ENCODE results near the gene CHST11. TPM values are rescaled to one million over a fixed set of nuclear protein-coding genes. Genes with fewer than 3 reads are reported as not detected.

The CHST11 gene
- total and polyA plus RNA-seq, 10 donors = 5.2 to 65.1 (median 48.4) TPM

- H3K36me3 ChIP-seq = peaks cover 0 to 17% (median 0%) of the 10 kb centered on the region in 6 donors
- no peak overlapping the region for H3K27ac ChIP-seq
- TF ChIP-seq POLR2AphosphoS5 (IDR thresholded peaks at IDR 0.05) (no peak), POLR2A (IDR thresholded peaks at IDR 0.05) (no peak), CTCF (IDR thresholded peaks at IDR 0.05 in 8 of 11, conservative IDR thresholded peaks at IDR 0.05 in 3 of 11) (no peak)
- 83 to 89% (median 87%) methylated on average over 16 of the region's 16 CpGs for WGBS, 5 donors
- no peak for DNase-seq
- peaks cover 15 to 99% (median 54%) of the 10 kb centered on the region in 6 donors for H3K4me1 ChIP-seq
- H3K27me3 ChIP-seq (replicated peaks in 1 of 7) = no peaks in the 10 kb centered on the region
- intact Hi-C loops (cut with DNase I; ENCODE audit: low total_unique reads) = no loop called here
- H3K9me3 ChIP-seq = no peaks in the 10 kb centered on the region
- H3K4me3 ChIP-seq = no peak overlapping the region
Observed at GRCh38 chr12:104599272-104600035, 142.7 kb downstream of the CHST11 start.

DNA sequence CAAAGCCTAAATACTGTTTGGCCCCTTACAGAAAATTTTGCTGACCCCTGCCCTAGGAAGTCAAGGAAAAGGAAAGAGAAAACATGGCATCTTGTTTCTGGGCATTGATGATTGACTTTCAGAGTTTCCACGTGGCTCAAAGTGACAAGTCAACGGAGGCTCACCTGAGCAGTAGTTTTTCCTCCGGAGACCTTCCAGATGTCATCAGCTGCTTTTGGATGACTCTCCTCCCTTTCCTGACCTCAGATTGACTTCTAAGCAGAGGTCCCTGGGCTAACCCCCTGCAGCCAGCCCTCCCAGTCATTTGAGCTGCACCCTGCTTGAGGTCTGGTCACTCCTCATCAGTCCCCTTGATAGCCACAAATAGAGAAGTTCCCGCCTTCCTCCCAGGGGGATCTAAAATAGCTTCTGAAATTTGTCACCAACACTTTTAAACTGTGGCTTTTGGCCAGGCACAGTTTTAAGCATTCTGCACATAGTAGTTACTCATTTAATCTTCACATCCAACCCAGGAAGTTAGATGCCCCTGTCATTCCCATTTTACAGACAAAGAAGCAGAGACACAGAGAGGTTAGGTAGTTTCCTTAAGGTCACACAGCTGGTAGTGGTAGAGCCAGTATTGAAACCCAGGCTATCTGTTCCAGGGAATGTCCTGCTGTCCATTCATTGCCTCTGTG, 143.4 kb downstream of the CHST11 start:
- Histone ChIP-seq H3K4me3 (no peak overlapping the region), H3K36me3 (peaks cover 0 to 17% (median 0%) of the 10 kb centered on the region in 6 donors), H3K27me3 (replicated peaks in 1 of 7) (no peaks in the 10 kb centered on the region), H3K27ac (peak overlapping the region in 2 of 8 donors; percentile 45 to 54), H3K4me1 (peaks cover 19 to 99% (median 61%) of the 10 kb centered on the region in 6 donors), H3K9me3 (no peaks in the 10 kb centered on the region)
- 64 to 81% (median 80%) methylated on average over 4 of the region's 4 CpGs for WGBS, 5 donors
- intact Hi-C loops (cut with DNase I; ENCODE audit: low total_unique reads) = no loop called here
- TF ChIP-seq CTCF (IDR thresholded peaks at IDR 0.05 in 8 of 11, conservative IDR thresholded peaks at IDR 0.05 in 3 of 11) (no peak), POLR2AphosphoS5 (IDR thresholded peaks at IDR 0.05) (no peak), POLR2A (IDR thresholded peaks at IDR 0.05) (no peak)
- no peak for DNase-seq

- peak in 1 of 3 donors; percentile 7 for TF ChIP-seq POLR2AphosphoS5 (IDR thresholded peaks at IDR 0.05)
- TF ChIP-seq POLR2A (IDR thresholded peaks at IDR 0.05) = peak in 1 of 3 donors; percentile 10
- TF ChIP-seq CTCF (IDR thresholded peaks at IDR 0.05 in 8 of 11, conservative IDR thresholded peaks at IDR 0.05 in 3 of 11) = no peak
- DNase-seq = no peak
- Histone ChIP-seq H3K36me3 (peaks cover 0 to 17% (median 0%) of the 10 kb centered on the region in 6 donors), H3K9me3 (no peaks in the 10 kb centered on the region), H3K4me3 (no peak overlapping the region), H3K27me3 (replicated peaks in 1 of 7) (no peaks in the 10 kb centered on the region), H3K4me1 (peaks cover 19 to 99% (median 65%) of the 10 kb centered on the region in 6 donors), H3K27ac (peak overlapping the region in 7 of 8 donors; percentile 33 to 54 (median 51))
- intact Hi-C loops (cut with DNase I; ENCODE audit: low total_unique reads) = no loop called here
- 76 to 87% (median 82%) methylated on average over 6 of the region's 6 CpGs for WGBS, 5 donors
Observed at GRCh38 chr12:104600790-104601739, 144.3 kb downstream of the CHST11 start.

Measured in spleen (tissue), 11 donors.